Neural cell (in vitro differentiated cells): ENCODE results near the gene SGTA. TPM values are rescaled to one million over a fixed set of nuclear protein-coding genes. Genes with fewer than 3 reads are reported as not detected.

Source experiments
- H2AFZ ChIP-seq: fragments of 200-600, 300-800 bp; sonication (generic), shearing (Covaris generic); 2 replicates; pipeline ENCODE4 v1.6.0; 2014; ENCODE audit warnings: low read depth, mild to moderate bottlenecking, antibody characterized with exemption, low read length, moderate library complexity
- H3F3A ChIP-seq: fragments of 200-600 bp; shearing (Covaris generic); 2 replicates; pipeline ENCODE4 v1.6.1; 2016; ENCODE audit warnings: mild to moderate bottlenecking, moderate library complexity, mixed read lengths, antibody characterized with exemption, low read length; ENCODE audit not compliant: insufficient read depth, poor library complexity, severe bottlenecking
- H3K27ac ChIP-seq: fragments of 200-600, 300-800 bp; sonication (generic), shearing (Covaris generic); 2 replicates; pipeline ENCODE4 v1.5.1; 2014; ENCODE audit warnings: mild to moderate bottlenecking, low read length, moderate library complexity
- H3K27me3 ChIP-seq: fragments of 300-800, 200-600 bp; sonication (generic), shearing (Covaris generic); 2 replicates; pipeline ENCODE4 v1.6.0; 2014; ENCODE audit warnings: mild to moderate bottlenecking, low read depth, low read length, moderate library complexity; ENCODE audit not compliant: insufficient read depth
- H3K36me3 ChIP-seq: fragments of 300-800, 200-600 bp; sonication (generic), shearing (Covaris generic); 2 replicates; pipeline ENCODE4 v1.5.1; 2014; ENCODE audit warnings: mild to moderate bottlenecking, antibody characterized with exemption, low read length, moderate library complexity; ENCODE audit not compliant: insufficient read depth
- H3K4me2 ChIP-seq: fragments of 300-800, 200-600 bp; sonication (generic), shearing (Covaris generic); 2 replicates; pipeline ENCODE4 v1.6.0; 2014; ENCODE audit warnings: mild to moderate bottlenecking, low read length
- H3K4me3 ChIP-seq: fragments of 300-800, 200-600 bp; sonication (generic), shearing (Covaris generic); 2 replicates; pipeline ENCODE4 v1.5.1; 2014; ENCODE audit warnings: mild to moderate bottlenecking, low read length, moderate library complexity
- H3K79me2 ChIP-seq: fragments of 200-600 bp; shearing (Covaris generic); replicated peaks from 2 replicates; pipeline ENCODE4 v1.6.0; 2014; ENCODE audit warnings: mild to moderate bottlenecking, low read length, moderate library complexity; ENCODE audit not compliant: insufficient read depth
- H3K9ac ChIP-seq: fragments of 300-800, 200-600 bp; sonication (generic), shearing (Covaris generic); 2 replicates; pipeline ENCODE4 v1.6.1; 2016; ENCODE audit warnings: mild to moderate bottlenecking, low read length, mixed read lengths
- H3K9me2 ChIP-seq: fragments of 200-600 bp; shearing (Covaris generic); 2 replicates; pipeline ENCODE4 v1.6.1; 2016; ENCODE audit warnings: mild to moderate bottlenecking, low read length, mixed read lengths; ENCODE audit not compliant: insufficient read depth
- H3K9me3 ChIP-seq: fragments of 200-600, 300-800 bp; sonication (generic), shearing (Covaris generic); 2 replicates; pipeline ENCODE4 v1.6.1; 2016; ENCODE audit warnings: mild to moderate bottlenecking, mixed run types, low read length, moderate library complexity, mixed read lengths
- H4K20me1 ChIP-seq: fragments of 200-600 bp; shearing (Covaris generic); 2 replicates; pipeline ENCODE4 v1.6.1; 2016; ENCODE audit warnings: mild to moderate bottlenecking, mixed run types; ENCODE audit not compliant: insufficient read depth
- EP300 ChIP-seq: fragments of 450-650 bp; conservative IDR thresholded peaks from 2 replicates; pipeline ENCODE4 v1.6.1; 2014; ENCODE audit warnings: antibody characterized with exemption, mild to moderate bottlenecking, moderate library complexity; ENCODE audit not compliant: poor library complexity, severe bottlenecking
- EZH2 ChIP-seq: fragments of 200-600, 300-800 bp; shearing (Covaris generic), sonication (generic); IDR thresholded peaks from 2 replicates; pipeline ENCODE4 v1.6.1; 2014; ENCODE audit warnings: antibody characterized with exemption, low read length, borderline replicate concordance, mild to moderate bottlenecking; ENCODE audit not compliant: insufficient read depth, poor library complexity, severe bottlenecking
- MXI1 ChIP-seq: fragments of 450-650 bp; conservative IDR thresholded peaks from 2 replicates; pipeline ENCODE4 v1.6.1; 2014; ENCODE audit warnings: antibody characterized with exemption, mild to moderate bottlenecking; ENCODE audit not compliant: poor library complexity, severe bottlenecking
- POLR2AphosphoS5 ChIP-seq: IDR thresholded peaks from 2 replicates; pipeline ENCODE4 v1.6.1; 2012
- RAD21 ChIP-seq: fragments of 450-650 bp; conservative IDR thresholded peaks from 2 replicates; pipeline ENCODE4 v1.6.1; 2014; ENCODE audit warnings: antibody characterized with exemption, mild to moderate bottlenecking, moderate library complexity
- SMC3 ChIP-seq: fragments of 450-650 bp; conservative IDR thresholded peaks from 2 replicates; pipeline ENCODE4 v1.6.1; 2014; ENCODE audit warnings: antibody characterized with exemption, mild to moderate bottlenecking, moderate library complexity; ENCODE audit not compliant: poor library complexity
- TAF1 ChIP-seq: IDR thresholded peaks from 2 replicates; pipeline ENCODE4 v1.6.1; 2012; ENCODE audit warnings: low read depth
- polyA plus RNA-seq: library from polyadenylated mRNA; depleted of rRNA; stranded (reverse); fragments of >200 nt; gene quantifications from 2 replicates; pipeline ENCODE4 v1.2.3, GENCODE V29; 2014
- TF ChIP-seq, protein P1 (sequence below): fragments of 450-650 bp; IDR thresholded peaks from 2 replicates; pipeline ENCODE4 v1.5.1; 2014; ENCODE audit warnings: antibody characterized with exemption, mild to moderate bottlenecking, moderate library complexity; ENCODE audit not compliant: poor library complexity, severe bottlenecking
- TF ChIP-seq, protein P2 (sequence below): IDR thresholded peaks from 2 replicates; pipeline ENCODE4 v1.6.1; 2012; ENCODE audit warnings: borderline replicate concordance

The SGTA gene
- polyA plus RNA-seq, 1 donor from 2014 or later, result 80.6 TPM

DNA sequence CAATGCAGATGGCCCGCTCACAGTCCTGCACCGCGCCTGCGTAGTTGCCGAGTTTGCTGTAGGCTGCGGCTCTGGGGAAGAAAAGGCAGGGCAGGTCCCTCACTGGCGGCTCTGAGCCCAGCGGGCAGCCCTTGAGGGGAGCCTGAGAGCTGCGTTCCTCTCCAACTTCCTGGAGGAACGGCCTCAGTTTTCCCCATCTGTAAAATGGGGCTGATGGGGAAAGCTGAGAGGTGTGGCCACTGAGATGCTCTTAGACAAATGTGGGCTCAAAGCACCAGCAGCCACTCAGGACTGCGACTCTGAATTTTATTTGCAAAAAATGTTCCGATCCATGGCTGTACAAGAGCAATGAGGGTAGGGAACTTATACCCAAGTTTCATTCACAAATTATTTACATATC, 19.4 kb downstream of the SGTA start:
- H3K36me3 ChIP-seq, result no peaks in the 10 kb centered on the region
- H3K9ac ChIP-seq, result no peak overlapping the region
- TF ChIP-seq EP300 (no peak), TAF1 (no peak), POLR2AphosphoS5 (no peak)
- TF ChIP-seq, protein P1, sequence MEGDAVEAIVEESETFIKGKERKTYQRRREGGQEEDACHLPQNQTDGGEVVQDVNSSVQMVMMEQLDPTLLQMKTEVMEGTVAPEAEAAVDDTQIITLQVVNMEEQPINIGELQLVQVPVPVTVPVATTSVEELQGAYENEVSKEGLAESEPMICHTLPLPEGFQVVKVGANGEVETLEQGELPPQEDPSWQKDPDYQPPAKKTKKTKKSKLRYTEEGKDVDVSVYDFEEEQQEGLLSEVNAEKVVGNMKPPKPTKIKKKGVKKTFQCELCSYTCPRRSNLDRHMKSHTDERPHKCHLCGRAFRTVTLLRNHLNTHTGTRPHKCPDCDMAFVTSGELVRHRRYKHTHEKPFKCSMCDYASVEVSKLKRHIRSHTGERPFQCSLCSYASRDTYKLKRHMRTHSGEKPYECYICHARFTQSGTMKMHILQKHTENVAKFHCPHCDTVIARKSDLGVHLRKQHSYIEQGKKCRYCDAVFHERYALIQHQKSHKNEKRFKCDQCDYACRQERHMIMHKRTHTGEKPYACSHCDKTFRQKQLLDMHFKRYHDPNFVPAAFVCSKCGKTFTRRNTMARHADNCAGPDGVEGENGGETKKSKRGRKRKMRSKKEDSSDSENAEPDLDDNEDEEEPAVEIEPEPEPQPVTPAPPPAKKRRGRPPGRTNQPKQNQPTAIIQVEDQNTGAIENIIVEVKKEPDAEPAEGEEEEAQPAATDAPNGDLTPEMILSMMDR, result no peak

DNA sequence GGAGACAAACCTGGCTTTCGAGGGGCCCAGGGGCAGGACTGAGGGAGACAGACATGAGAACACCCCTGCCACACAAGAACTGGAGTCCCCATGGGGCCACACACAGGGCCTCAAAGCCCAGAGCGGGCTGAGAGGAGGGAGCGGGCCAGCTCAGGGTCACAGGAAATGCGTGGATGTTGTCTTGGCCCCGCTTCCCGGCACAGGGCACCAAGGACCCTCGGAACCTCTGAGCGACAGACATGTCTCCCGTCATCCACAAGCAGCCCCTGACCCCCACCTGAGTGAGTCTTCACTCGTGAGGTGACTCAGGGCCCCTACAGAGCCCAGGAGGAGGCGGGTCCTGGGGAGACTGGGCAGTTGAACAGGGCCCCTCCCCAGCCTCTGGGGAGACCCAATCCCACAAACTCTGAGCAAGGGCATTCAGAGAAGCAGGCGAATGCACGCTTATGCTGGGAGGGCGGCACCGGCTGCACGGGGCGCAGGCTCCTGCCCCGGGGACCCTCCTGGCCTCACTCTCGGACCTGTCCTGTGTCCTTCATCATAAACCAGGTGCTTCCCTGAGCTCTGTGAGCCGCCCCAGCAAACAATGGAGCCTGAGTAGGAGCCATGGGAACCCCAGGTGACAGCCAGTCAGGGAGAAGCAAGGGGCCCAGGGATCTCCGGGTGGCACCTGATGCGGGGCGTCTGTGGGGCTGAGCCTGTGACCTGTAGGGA, 20.1 kb downstream of the SGTA start:
- H3K79me2 ChIP-seq, result no peaks in the 10 kb centered on the region
- TF ChIP-seq EZH2, result no peak
- no peak for TF ChIP-seq POLR2AphosphoS5
- TF ChIP-seq, protein P1, result no peak
- TF ChIP-seq SMC3, result no peak
- TF ChIP-seq EP300, result no peak
- no peak for TF ChIP-seq TAF1
- H3K9ac ChIP-seq, result no peak overlapping the region
- no peak overlapping the region for H3K4me3 ChIP-seq
- H3K9me2 ChIP-seq, result no peaks in the 10 kb centered on the region
- H3K36me3 ChIP-seq, result no peaks in the 10 kb centered on the region
- no peaks in the 10 kb centered on the region for H3F3A ChIP-seq
- H3K9me3 ChIP-seq, result no peaks in the 10 kb centered on the region
- H3K27me3 ChIP-seq, result no peaks in the 10 kb centered on the region
- no peaks in the 10 kb centered on the region for H4K20me1 ChIP-seq
- H3K4me2 ChIP-seq, result no peak overlapping the region
- no peak overlapping the region for H3K27ac ChIP-seq
- no peak overlapping the region for H2AFZ ChIP-seq

More for the DNA sequence above, 19.4 kb downstream of the SGTA start:
- H3K79me2 ChIP-seq, result no peaks in the 10 kb centered on the region
- no peak overlapping the region for H3K4me2 ChIP-seq
- no peak overlapping the region for H3K27ac ChIP-seq
- H4K20me1 ChIP-seq, result no peaks in the 10 kb centered on the region
- no peaks in the 10 kb centered on the region for H3F3A ChIP-seq
- H3K9me2 ChIP-seq, result no peaks in the 10 kb centered on the region
- H3K9me3 ChIP-seq, result no peaks in the 10 kb centered on the region
- H2AFZ ChIP-seq, result no peak overlapping the region
- H3K27me3 ChIP-seq, result no peaks in the 10 kb centered on the region
- H3K4me3 ChIP-seq, result no peak overlapping the region

DNA sequence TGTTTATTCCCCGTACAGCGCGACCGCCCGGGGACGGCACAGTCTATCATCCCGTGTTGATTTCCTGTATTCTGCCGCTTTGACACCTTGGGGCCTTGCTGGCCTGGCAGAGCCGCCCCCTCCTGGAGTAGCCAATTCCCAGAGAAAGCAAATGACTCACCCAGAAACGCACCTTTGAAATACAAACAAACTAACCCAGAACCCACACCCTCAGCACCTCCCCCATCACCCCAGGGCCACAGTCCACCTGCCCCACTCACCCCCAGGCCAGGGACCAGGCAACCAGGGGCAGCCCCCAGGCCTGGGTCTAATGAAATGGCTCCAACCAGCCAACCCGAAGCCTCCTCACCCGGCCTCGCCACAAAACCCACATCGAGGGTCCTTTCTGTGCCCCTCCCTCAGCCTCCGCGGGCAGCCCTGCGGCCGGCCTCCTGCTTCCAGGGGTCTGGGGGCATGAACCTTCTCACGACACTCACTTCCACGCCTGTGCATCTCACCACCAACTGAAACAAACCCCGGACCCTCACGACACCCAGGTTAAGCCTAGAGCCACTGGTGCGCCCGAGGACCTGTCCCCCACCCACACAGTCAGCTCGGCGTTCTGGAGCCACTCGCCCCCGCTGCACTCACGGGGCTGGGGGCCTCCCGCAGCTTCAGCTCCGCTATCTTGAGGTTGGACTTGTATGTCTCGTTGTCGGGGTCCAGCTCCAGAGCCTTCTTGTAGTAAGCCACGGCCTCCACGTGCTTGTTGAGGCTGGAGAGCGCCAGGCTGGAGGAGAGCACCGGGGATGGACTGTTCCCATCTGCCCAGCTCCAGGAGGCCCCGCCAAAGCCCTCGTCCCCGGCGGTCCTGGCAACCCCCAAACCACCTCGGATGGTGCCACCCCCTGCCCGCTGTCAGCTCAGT, 20.9 kb downstream of the SGTA start:
- no peaks in the 10 kb centered on the region for H3K79me2 ChIP-seq
- H3K9me3 ChIP-seq, result no peaks in the 10 kb centered on the region
- no peaks in the 10 kb centered on the region for H3K36me3 ChIP-seq
- H3K27ac ChIP-seq, result no peak overlapping the region
- H3K9ac ChIP-seq, result no peak overlapping the region
- H3K4me3 ChIP-seq, result no peak overlapping the region
- no peaks in the 10 kb centered on the region for H3K27me3 ChIP-seq
- no peaks in the 10 kb centered on the region for H4K20me1 ChIP-seq
- no peaks in the 10 kb centered on the region for H3K9me2 ChIP-seq
- no peak overlapping the region for H2AFZ ChIP-seq
- no peak overlapping the region for H3K4me2 ChIP-seq
- no peaks in the 10 kb centered on the region for H3F3A ChIP-seq
- TF ChIP-seq EZH2 (no peak), TAF1 (no peak), MXI1 (no peak), RAD21 (no peak), EP300 (no peak)
- TF ChIP-seq, protein P2, sequence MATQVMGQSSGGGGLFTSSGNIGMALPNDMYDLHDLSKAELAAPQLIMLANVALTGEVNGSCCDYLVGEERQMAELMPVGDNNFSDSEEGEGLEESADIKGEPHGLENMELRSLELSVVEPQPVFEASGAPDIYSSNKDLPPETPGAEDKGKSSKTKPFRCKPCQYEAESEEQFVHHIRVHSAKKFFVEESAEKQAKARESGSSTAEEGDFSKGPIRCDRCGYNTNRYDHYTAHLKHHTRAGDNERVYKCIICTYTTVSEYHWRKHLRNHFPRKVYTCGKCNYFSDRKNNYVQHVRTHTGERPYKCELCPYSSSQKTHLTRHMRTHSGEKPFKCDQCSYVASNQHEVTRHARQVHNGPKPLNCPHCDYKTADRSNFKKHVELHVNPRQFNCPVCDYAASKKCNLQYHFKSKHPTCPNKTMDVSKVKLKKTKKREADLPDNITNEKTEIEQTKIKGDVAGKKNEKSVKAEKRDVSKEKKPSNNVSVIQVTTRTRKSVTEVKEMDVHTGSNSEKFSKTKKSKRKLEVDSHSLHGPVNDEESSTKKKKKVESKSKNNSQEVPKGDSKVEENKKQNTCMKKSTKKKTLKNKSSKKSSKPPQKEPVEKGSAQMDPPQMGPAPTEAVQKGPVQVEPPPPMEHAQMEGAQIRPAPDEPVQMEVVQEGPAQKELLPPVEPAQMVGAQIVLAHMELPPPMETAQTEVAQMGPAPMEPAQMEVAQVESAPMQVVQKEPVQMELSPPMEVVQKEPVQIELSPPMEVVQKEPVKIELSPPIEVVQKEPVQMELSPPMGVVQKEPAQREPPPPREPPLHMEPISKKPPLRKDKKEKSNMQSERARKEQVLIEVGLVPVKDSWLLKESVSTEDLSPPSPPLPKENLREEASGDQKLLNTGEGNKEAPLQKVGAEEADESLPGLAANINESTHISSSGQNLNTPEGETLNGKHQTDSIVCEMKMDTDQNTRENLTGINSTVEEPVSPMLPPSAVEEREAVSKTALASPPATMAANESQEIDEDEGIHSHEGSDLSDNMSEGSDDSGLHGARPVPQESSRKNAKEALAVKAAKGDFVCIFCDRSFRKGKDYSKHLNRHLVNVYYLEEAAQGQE, result no peak
- TF ChIP-seq, protein P1, result no peak
